H1 (cell line): ENCODE data around the gene WDR93.

Experiments
- CTCF ChIP-seq, 3 experiments: IDR thresholded peaks; 1 replicate in 2 of 3; 2 replicates in 1 of 3; pipeline versions ENCODE4 v1.5.1 to v1.6.1; 2011; ENCODE audit warnings: low read length in 3 of 3, mild to moderate bottlenecking in 3 of 3, inconsistent platforms in 2 of 3, low read depth in 1 of 3, moderate library complexity in 1 of 3; ENCODE audit not compliant: insufficient read depth in 1 of 3; ENCODE audit errors: control extremely low read depth in 1 of 3
- EZH2 ChIP-seq: fragments of 200-600 bp; sonication (generic); IDR thresholded peaks from 2 replicates; pipeline ENCODE4 v1.7.1; 2012; ENCODE audit warnings: low read depth, mild to moderate bottlenecking, moderate library complexity, low read length, inconsistent platforms; ENCODE audit not compliant: severe bottlenecking
- JUN ChIP-seq: IDR thresholded peaks from 2 replicates; pipeline ENCODE4 v1.6.1; 2011; ENCODE audit warnings: low read depth, mild to moderate bottlenecking, improper control_type of control experiment, low read length
- KDM1A ChIP-seq: fragments of 200-600, 300-600 bp; sonication (generic); IDR thresholded peaks from 2 replicates; pipeline ENCODE4 v1.7.1; 2016; ENCODE audit warnings: mild to moderate bottlenecking, low read length, borderline replicate concordance
- PHF8 ChIP-seq: fragments of 200-600 bp; sonication (generic); conservative IDR thresholded peaks from 2 replicates; pipeline ENCODE4 v1.7.1; 2012; ENCODE audit warnings: low read depth, mild to moderate bottlenecking, inconsistent platforms, low read length, moderate library complexity
- POLR2A ChIP-seq, 2 experiments: IDR thresholded peaks; 1 replicate in 1 of 2; 2 replicates in 1 of 2; pipeline ENCODE4 v1.6.1; 2011; ENCODE audit warnings: low read depth in 2 of 2, low read length in 2 of 2, mild to moderate bottlenecking in 2 of 2; ENCODE audit errors: control extremely low read depth in 1 of 2
- SIRT6 ChIP-seq: IDR thresholded peaks from one replicate; pipeline ENCODE4 v1.7.1; 2012; ENCODE audit warnings: low read length, inconsistent platforms
- SP4 ChIP-seq: IDR thresholded peaks from 2 replicates; pipeline ENCODE4 v1.6.1; 2012; ENCODE audit warnings: low read length, inconsistent platforms

GRCh38 chr15:89656116-89656815, 34.3 kb upstream of the WDR93 start:
- TF ChIP-seq SP4 (no peak), POLR2A (IDR thresholded peaks at IDR 0.05; ENCODE audit: control extremely low read depth in 1 of 2, low read depth in 2 of 2, low read length in 2 of 2) (no peak), EZH2 (no peak), JUN (no peak), CTCF (IDR thresholded peaks at IDR 0.05; ENCODE audit: control extremely low read depth in 1 of 3, insufficient read depth in 1 of 3, low read depth in 1 of 3, low read length in 3 of 3) (no peak), SIRT6 (no peak), KDM1A (no peak), PHF8 (no peak)
